ENCODE results near the gene CPSF4L. TPM values are rescaled to one million over a fixed set of nuclear protein-coding genes. Genes with fewer than 3 reads are reported as not detected.
A peak's percentile ranks its signal among the peaks of the same experiment; 100 is the strongest.

The CPSF4L gene
- total and polyA plus RNA-seq, 2 donors from 2014 or later, result not detected

GRCh38 chr17:73293480-73293911 lies 31.8 kb upstream of the CPSF4L start:
- H3K36me3 ChIP-seq (ENCODE audit: control insufficient read depth in 2 of 3, insufficient read depth in 3 of 3, low read length in 3 of 3), result no peaks in the 10 kb centered on the region
- H3K9me3 ChIP-seq (ENCODE audit: control insufficient read depth in 2 of 3, insufficient read depth in 1 of 3, low read length in 3 of 3), result no peaks in the 10 kb centered on the region
- no peaks in the 10 kb centered on the region for H3K27me3 ChIP-seq (ENCODE audit: control insufficient read depth, insufficient read depth, low read length)
- H3K4me3 ChIP-seq (ENCODE audit: low read length in 3 of 3), result no peak overlapping the region
- TF ChIP-seq CTCF (IDR thresholded peaks at IDR 0.05; ENCODE audit: borderline replicate concordance, extremely low read depth, insufficient read depth), result no peak
- intact Hi-C loops (cut with DNase I), result no loop called here
- DNase-seq (peak; percentile 62 to 92 (median 85)), FAIRE-seq (no peak)
- peak overlapping the region; percentile 89 to 92 for H3K27ac ChIP-seq (ENCODE audit: low read depth in 2 of 2, low read length in 2 of 2)
- H3K9ac ChIP-seq (ENCODE audit: low read length in 3 of 3), result peak overlapping the region in 1 of 3 donors; percentile 13
- peaks cover 0 to 46% (median 39%) of the 10 kb centered on the region in 3 donors for H3K4me1 ChIP-seq (ENCODE audit: control insufficient read depth in 2 of 3, insufficient read depth in 2 of 3, low read depth in 1 of 3, low read length in 3 of 3)

GRCh38 chr17:73293031-73293430 lies 31.4 kb upstream of the CPSF4L start:
- intact Hi-C loops (cut with DNase I), result no loop called here
- Histone ChIP-seq H3K4me1 (ENCODE audit: control insufficient read depth in 2 of 3, insufficient read depth in 2 of 3, low read depth in 1 of 3, low read length in 3 of 3) (peaks cover 0 to 44% (median 40%) of the 10 kb centered on the region in 3 donors), H3K9me3 (ENCODE audit: control insufficient read depth in 2 of 3, insufficient read depth in 1 of 3, low read length in 3 of 3) (no peaks in the 10 kb centered on the region), H3K36me3 (ENCODE audit: control insufficient read depth in 2 of 3, insufficient read depth in 3 of 3, low read length in 3 of 3) (no peaks in the 10 kb centered on the region), H3K4me3 (ENCODE audit: low read length in 3 of 3) (no peak overlapping the region), H3K27ac (ENCODE audit: low read depth in 2 of 2, low read length in 2 of 2) (peak overlapping the region; percentile 89 to 92), H3K9ac (ENCODE audit: low read length in 3 of 3) (peak overlapping the region in 2 of 3 donors; percentile 13 to 27), H3K27me3 (ENCODE audit: control insufficient read depth, insufficient read depth, low read length) (no peaks in the 10 kb centered on the region)
- DNase-seq (peak in 1 of 5 donors; percentile 53), FAIRE-seq (no peak)
- no peak for TF ChIP-seq CTCF (IDR thresholded peaks at IDR 0.05; ENCODE audit: borderline replicate concordance, extremely low read depth, insufficient read depth)

GRCh38 chr17:73292031-73292531 lies 30.4 kb upstream of the CPSF4L start:
- no peak for FAIRE-seq
- H3K9ac ChIP-seq (ENCODE audit: low read length in 3 of 3), result peak overlapping the region in 1 of 3 donors; percentile 65
- H3K27ac ChIP-seq (ENCODE audit: low read depth in 2 of 2, low read length in 2 of 2), result peak overlapping the region; percentile 89 to 92
- no peak overlapping the region for H3K4me3 ChIP-seq (ENCODE audit: low read length in 3 of 3)
- peaks cover 0 to 46% (median 40%) of the 10 kb centered on the region in 3 donors for H3K4me1 ChIP-seq (ENCODE audit: control insufficient read depth in 2 of 3, insufficient read depth in 2 of 3, low read depth in 1 of 3, low read length in 3 of 3)
- no peak for TF ChIP-seq CTCF (IDR thresholded peaks at IDR 0.05; ENCODE audit: borderline replicate concordance, extremely low read depth, insufficient read depth)
- intact Hi-C loops (cut with DNase I), result no loop called here
- H3K9me3 ChIP-seq (ENCODE audit: control insufficient read depth in 2 of 3, insufficient read depth in 1 of 3, low read length in 3 of 3), result no peaks in the 10 kb centered on the region
- H3K36me3 ChIP-seq (ENCODE audit: control insufficient read depth in 2 of 3, insufficient read depth in 3 of 3, low read length in 3 of 3), result no peaks in the 10 kb centered on the region
- no peaks in the 10 kb centered on the region for H3K27me3 ChIP-seq (ENCODE audit: control insufficient read depth, insufficient read depth, low read length)
- DNase-seq, result peak in 1 of 5 donors; percentile 92
